Cardiac septum (tissue), 1 donor: ENCODE data around the gene DPAGT1. TPM values are rescaled to one million over a fixed set of nuclear protein-coding genes. Genes with fewer than 3 reads are reported as not detected.
"Not testable (repeated sequence)": the region's sequence is repeated elsewhere in the genome, so short reads cannot be mapped to it uniquely, and the experiment has no call there.

ENCODE experiments used
- DNase-seq: peaks from one replicate; pipeline ENCODE4 v3.0.0-alpha.2; 2020; ENCODE audit warnings: low spot score
- intact Hi-C: fragments of 100-400 bp; cut with DNase I; formaldehyde crosslinking; loops from one replicate; pipeline ENCODE4 v1.14.0; 2022
- long read RNA-seq: library from polyadenylated mRNA; unstranded; transcript quantifications from one replicate; pipeline ENCODE4 v2.0.0, GENCODE V29; 2021
- total RNA-seq: library from RNA; stranded (reverse); fragmentation: NEBNext Ultra II Directional; extraction: Animal tissue kit (Norgen Biotek cat#: 25700); gene quantifications from one replicate; pipeline ENCODE4 v1.2.1, GENCODE V29; 2021
- donor health status: DM: no; HTN: no; CAD: no.

Gene DPAGT1
- 18.9 TPM for total RNA-seq
- long read RNA-seq, transcript DPAGT1-201 (9 exons, 2,205 nt), result major isoform, 9 of 11 reads
- long read RNA-seq, partial matches to known transcripts, result 0 of 11 reads
- long read RNA-seq, other reads (novel, unspliced or antisense), result 2 of 11 reads

- intact Hi-C loops, result loop anchor here (2.0 kb wide), 2 partner anchors 17 to 19 kb away; partner anchors contain the start of genes HINFP and HMBS
- peak; percentile 94 for DNase-seq
These were observed at the start of gene DPAGT1 for GRCh38 chr11:119101759-119102423. DPAGT1 (minus strand) TSS chr11:119101853; CDS start chr11:119101655, 198 bp downstream.

- no peak for DNase-seq
- intact Hi-C loops, result loop anchor here (5.0 kb wide), 2 partner anchors 47 to 172 kb away; no protein-coding TSS in a partner anchor
These were observed 48.2 kb upstream of the DPAGT1 start for GRCh38 chr11:119149786-119150275.

GRCh38 chr11:119149018-119149785 is 47.5 kb upstream of the DPAGT1 start, which contains the start of gene ABCG4:
ABCG4 (plus strand) TSS chr11:119149052; CDS start chr11:119149966, 914 bp downstream.
- intact Hi-C loops, result loop anchor here (5.0 kb wide), 2 partner anchors 48 to 173 kb away; no protein-coding TSS in a partner anchor
- no peak for DNase-seq

- intact Hi-C loops, result loop anchor here (5.0 kb wide), 2 partner anchors 49 to 174 kb away; no protein-coding TSS in a partner anchor
These were observed 47.0 kb upstream of the DPAGT1 start for GRCh38 chr11:119148720-119149017.

GRCh38 chr11:119147604-119148333 is 46.1 kb upstream of the DPAGT1 start:
- intact Hi-C loops, result loop anchor here (5.0 kb wide), 2 partner anchors 50 to 175 kb away; no protein-coding TSS in a partner anchor
- DNase-seq, result no peak

More at GRCh38 chr11:119148720-119149017, 47.0 kb upstream of the DPAGT1 start:
- DNase-seq, result no peak

- intact Hi-C loops, result loop anchor here (5.0 kb wide), 2 partner anchors 52 to 177 kb away; no protein-coding TSS in a partner anchor
These were observed 43.9 kb upstream of the DPAGT1 start for GRCh38 chr11:119145551-119145950.

GRCh38 chr11:119144825-119145486 is 43.3 kb upstream of the DPAGT1 start:
- intact Hi-C loops, result loop anchor here (5.0 kb wide), 2 partner anchors 52 to 177 kb away; no protein-coding TSS in a partner anchor
- no peak for DNase-seq

More at GRCh38 chr11:119145551-119145950, 43.9 kb upstream of the DPAGT1 start:
- no peak for DNase-seq

GRCh38 chr11:119139276-119139675 is 37.6 kb upstream of the DPAGT1 start:
- DNase-seq, intact Hi-C loops: not testable (repeated sequence)

GRCh38 chr11:119134389-119134978 is 32.8 kb upstream of the DPAGT1 start:
- intact Hi-C loops, result no loop called here
- DNase-seq, result no peak

- intact Hi-C loops, result no loop called here
- no peak for DNase-seq
These were observed 29.0 kb upstream of the DPAGT1 start for GRCh38 chr11:119130662-119131061.

- intact Hi-C loops, result no loop called here
- no peak for DNase-seq
These were observed 25.1 kb upstream of the DPAGT1 start for GRCh38 chr11:119126675-119127268.

GRCh38 chr11:119125821-119126220 is 24.2 kb upstream of the DPAGT1 start:
- DNase-seq, result no peak
- intact Hi-C loops, result no loop called here

- no peak for DNase-seq
- intact Hi-C loops, result loop anchor here (2.0 kb wide), 1 partner anchor 19 kb away; no protein-coding TSS in a partner anchor
These were observed 20.1 kb upstream of the DPAGT1 start for GRCh38 chr11:119121811-119122124.

GRCh38 chr11:119121008-119121810 is 19.6 kb upstream of the DPAGT1 start, which contains the start of gene HINFP:
HINFP (plus strand) TSS chr11:119121580; CDS start chr11:119126945, 5,365 bp downstream.
- peak; percentile 100 for DNase-seq
- intact Hi-C loops, result loop anchor here (2.0 kb wide), 1 partner anchor 18 kb away; no protein-coding TSS in a partner anchor

GRCh38 chr11:119120639-119121007 is 19.0 kb upstream of the DPAGT1 start:
- DNase-seq, result no peak
- intact Hi-C loops, result loop anchor here (2.0 kb wide), 1 partner anchor 18 kb away; no protein-coding TSS in a partner anchor

- DNase-seq, result no peak
- intact Hi-C loops, result no loop called here
These were observed 17.3 kb upstream of the DPAGT1 start for GRCh38 chr11:119118946-119119345.

GRCh38 chr11:119118227-119118626 is 16.6 kb upstream of the DPAGT1 start:
- no peak for DNase-seq
- intact Hi-C loops, result no loop called here
